SK-N-SH (cell line): ENCODE results near the gene RASL11B.

Experiments
- FOSL2 ChIP-seq: IDR thresholded peaks from 2 replicates; pipeline ENCODE4 v1.4.0; 2012; ENCODE audit warnings: low read depth, mild to moderate bottlenecking, moderate library complexity, borderline replicate concordance
- RXRA ChIP-seq: IDR thresholded peaks from 2 replicates; pipeline ENCODE4 v1.4.0; 2012; ENCODE audit warnings: low read depth, mild to moderate bottlenecking, borderline replicate concordance
- TAF1 ChIP-seq: IDR thresholded peaks from 2 replicates; pipeline ENCODE4 v1.6.1; 2012; ENCODE audit warnings: low read depth, mild to moderate bottlenecking, low read length, moderate library complexity, borderline replicate concordance
- TF ChIP-seq, protein P1 (sequence below): fragments of 200-600 bp; sonication (generic); IDR thresholded peaks from 2 replicates; pipeline ENCODE4 v1.6.1; 2017; ENCODE audit warnings: antibody characterized with exemption, mild to moderate bottlenecking, moderate library complexity

DNA sequence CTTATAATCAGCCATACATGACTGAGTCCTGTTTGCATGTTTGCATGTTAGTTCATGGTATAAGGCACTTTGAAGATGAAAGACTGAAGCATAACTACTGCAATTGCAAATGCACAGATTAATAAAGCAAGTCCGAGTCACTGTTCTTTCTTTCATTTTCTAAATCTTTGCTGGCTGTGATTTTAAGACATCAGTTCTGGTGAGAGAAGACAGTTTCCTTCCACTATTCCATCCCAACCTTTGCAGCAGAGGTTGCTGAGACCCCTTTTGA, 28.3 kb downstream of the RASL11B start:
- TF ChIP-seq TAF1 (no peak), FOSL2 (no peak), RXRA (no peak)
- TF ChIP-seq, protein P1, sequence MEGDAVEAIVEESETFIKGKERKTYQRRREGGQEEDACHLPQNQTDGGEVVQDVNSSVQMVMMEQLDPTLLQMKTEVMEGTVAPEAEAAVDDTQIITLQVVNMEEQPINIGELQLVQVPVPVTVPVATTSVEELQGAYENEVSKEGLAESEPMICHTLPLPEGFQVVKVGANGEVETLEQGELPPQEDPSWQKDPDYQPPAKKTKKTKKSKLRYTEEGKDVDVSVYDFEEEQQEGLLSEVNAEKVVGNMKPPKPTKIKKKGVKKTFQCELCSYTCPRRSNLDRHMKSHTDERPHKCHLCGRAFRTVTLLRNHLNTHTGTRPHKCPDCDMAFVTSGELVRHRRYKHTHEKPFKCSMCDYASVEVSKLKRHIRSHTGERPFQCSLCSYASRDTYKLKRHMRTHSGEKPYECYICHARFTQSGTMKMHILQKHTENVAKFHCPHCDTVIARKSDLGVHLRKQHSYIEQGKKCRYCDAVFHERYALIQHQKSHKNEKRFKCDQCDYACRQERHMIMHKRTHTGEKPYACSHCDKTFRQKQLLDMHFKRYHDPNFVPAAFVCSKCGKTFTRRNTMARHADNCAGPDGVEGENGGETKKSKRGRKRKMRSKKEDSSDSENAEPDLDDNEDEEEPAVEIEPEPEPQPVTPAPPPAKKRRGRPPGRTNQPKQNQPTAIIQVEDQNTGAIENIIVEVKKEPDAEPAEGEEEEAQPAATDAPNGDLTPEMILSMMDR, result no peak
